ENCODE data around the gene SMOC2. TPM values are rescaled to one million over a fixed set of nuclear protein-coding genes. Genes with fewer than 3 reads are reported as not detected.

SMOC2 gene
- total and polyA plus RNA-seq, 2 of the 13 experiments (the other 11 are each of a cell fraction or from before 2014, with no cell fraction given) = not detected

GRCh38 chr6:168428863-168429262 lies 12.1 kb upstream of the SMOC2 start:
- Histone ChIP-seq H3K9me3 (ENCODE audit: low read length) (no peaks in the 10 kb centered on the region), H3K9ac (ENCODE audit: insufficient read depth, low read depth, low read length) (no peak overlapping the region), H3K4me3 (replicated peaks in 1 of 3; ENCODE audit: insufficient read depth in 1 of 3, low read depth in 2 of 3, low read length in 3 of 3) (no peak overlapping the region), H2AFZ (ENCODE audit: low read length) (no peak overlapping the region), H3K79me2 (ENCODE audit: insufficient read depth, low read length) (no peaks in the 10 kb centered on the region), H3K36me3 (replicated peaks in 1 of 2; ENCODE audit: control insufficient read depth in 1 of 2, insufficient read depth in 2 of 2, low read length in 2 of 2) (no peaks in the 10 kb centered on the region), H4K20me1 (ENCODE audit: insufficient read depth, low read length) (no peaks in the 10 kb centered on the region), H3K4me2 (ENCODE audit: low read depth, low read length) (no peak overlapping the region), H3K4me1 (ENCODE audit: insufficient read depth, low read length) (no peaks in the 10 kb centered on the region), H3K27me3 (ENCODE audit: control insufficient read depth in 1 of 2, insufficient read depth in 2 of 2, low read length in 2 of 2) (peaks cover 16 to 62% of the 10 kb centered on the region in 2 experiments), H3K27ac (ENCODE audit: extremely low read length, insufficient read depth, low read length) (no peak overlapping the region)
- CTCF ChIA-PET (ENCODE audit: low intra/inter-chr PET ratio, low total read pairs) = no interaction called here
- BruUV-seq (replicated peaks) = no TSS peak
- WGBS (ENCODE audit: low lambda C conversion rate) = 10% methylated on average over 1 of the region's 1 CpG
- TF ChIP-seq ATF7 (IDR thresholded peaks at IDR 0.05) (0 out of 2 replicates have a peak, but pooled peaks have one; percentile 1), ATF7 (CRISPR knock-in tag; IDR thresholded peaks at IDR 0.05) (no peak), ZNF207 (IDR thresholded peaks at IDR 0.05; ENCODE audit: borderline replicate concordance) (0 out of 2 replicates have a peak, but pooled peaks have one; percentile 62), STAG1 (CRISPR knock-in tag; IDR thresholded peaks at IDR 0.05) (no peak), SKIL (CRISPR knock-in tag; IDR thresholded peaks at IDR 0.05; ENCODE audit: borderline replicate concordance) (0 out of 2 replicates have a peak, but pooled peaks have one; percentile 12), JUNB (CRISPR knock-in tag; IDR thresholded peaks at IDR 0.05; ENCODE audit: borderline replicate concordance) (peak; percentile 58; the same call in 1 of the 2 replicates)
- FAIRE-seq (no peak), ATAC-seq (no peak), DNase-seq (ENCODE audit: low spot score) (no peak)
- in situ Hi-C loops (cut with HindIII; ENCODE audit: extremely low pct_ligation_motif_present, low pct_unique_long_range_greater_than_20kb) = no loop called here
- POLR2A ChIA-PET = no interaction called here
- intact Hi-C loops (cut with micrococcal nuclease; ENCODE audit: unreplicated experiment) = no loop called here

- Histone ChIP-seq H2AFZ (ENCODE audit: low read length) (no peak overlapping the region), H3K27me3 (ENCODE audit: control insufficient read depth in 1 of 2, insufficient read depth in 2 of 2, low read length in 2 of 2) (peaks cover 15 to 82% of the 10 kb centered on the region in 2 experiments), H3K27ac (ENCODE audit: extremely low read length, insufficient read depth, low read length) (no peak overlapping the region), H3K4me1 (ENCODE audit: insufficient read depth, low read length) (no peaks in the 10 kb centered on the region), H3K4me2 (ENCODE audit: low read depth, low read length) (no peak overlapping the region), H3K9me3 (ENCODE audit: low read length) (no peaks in the 10 kb centered on the region), H4K20me1 (ENCODE audit: insufficient read depth, low read length) (no peaks in the 10 kb centered on the region), H3K9ac (ENCODE audit: insufficient read depth, low read depth, low read length) (no peak overlapping the region), H3K79me2 (ENCODE audit: insufficient read depth, low read length) (no peaks in the 10 kb centered on the region), H3K4me3 (replicated peaks in 1 of 3; ENCODE audit: insufficient read depth in 1 of 3, low read depth in 2 of 3, low read length in 3 of 3) (no peak overlapping the region), H3K36me3 (replicated peaks in 1 of 2; ENCODE audit: control insufficient read depth in 1 of 2, insufficient read depth in 2 of 2, low read length in 2 of 2) (no peaks in the 10 kb centered on the region)
- ATAC-seq = no peak
- intact Hi-C loops (cut with micrococcal nuclease; ENCODE audit: unreplicated experiment) = no loop called here
- WGBS (ENCODE audit: low lambda C conversion rate) = 3% methylated on average over 9 of the region's 9 CpGs
- in situ Hi-C loops (cut with HindIII; ENCODE audit: extremely low pct_ligation_motif_present, low pct_unique_long_range_greater_than_20kb) = no loop called here
- no TSS peak for BruUV-seq (replicated peaks)
- CTCF ChIA-PET (ENCODE audit: low intra/inter-chr PET ratio, low total read pairs) = no interaction called here
- POLR2A ChIA-PET = no interaction called here
- no peak for TF ChIP-seq GPN1 (CRISPR knock-in tag; IDR thresholded peaks at IDR 0.05; ENCODE audit: borderline replicate concordance)
- TF ChIP-seq ZNF296 (CRISPR knock-in tag; conservative IDR thresholded peaks at IDR 0.05) = no peak
- TF ChIP-seq YY1 (IDR thresholded peaks at IDR 0.05; ENCODE audit: insufficient read depth, insufficient replicate concordance, low read depth, low read length) = no peak
- no peak for TF ChIP-seq MBD4 (IDR thresholded peaks at IDR 0.05; ENCODE audit: borderline replicate concordance, low read length)
- no peak for TF ChIP-seq AHR (CRISPR knock-in tag; IDR thresholded peaks at IDR 0.05)
- no peak for TF ChIP-seq SP4 (CRISPR knock-in tag; IDR thresholded peaks at IDR 0.05)
- no peak for TF ChIP-seq EZH2 (conservative IDR thresholded peaks at IDR 0.05; ENCODE audit: low read depth, low read length)
- no peak for TF ChIP-seq SKI (IDR thresholded peaks at IDR 0.05; ENCODE audit: partially characterized antibody)
- no peak for TF ChIP-seq MEF2D (CRISPR knock-in tag; IDR thresholded peaks at IDR 0.05)
- TF ChIP-seq KDM5A (IDR thresholded peaks at IDR 0.05; ENCODE audit: borderline replicate concordance, low read length) = no peak
- no peak for TF ChIP-seq MIER2 (CRISPR knock-in tag; IDR thresholded peaks at IDR 0.05)
- no peak for FAIRE-seq
- no peak for DNase-seq (ENCODE audit: low spot score)
These were observed 8.8 kb upstream of the SMOC2 start for GRCh38 chr6:168432196-168432595.

All from HepG2 (cell line).